A673 (cell line): ENCODE measurements around the gene DNAL4. TPM values are rescaled to one million over a fixed set of nuclear protein-coding genes. Genes with fewer than 3 reads are reported as not detected.
A peak's percentile ranks its signal among the peaks of the same experiment; 100 is the strongest.

ENCODE experiments used
- BruUV-seq: library from RNA; stranded (reverse); fragments of 400-500 nt; replicated peaks from 2 replicates; lab custom pipeline; 2021; lab: Mats Ljungman, UMichigan
- CTCF ChIA-PET: fragments of 300-600 bp; sonication (Branson Sonifier 250); formaldehyde crosslinking; loops from one replicate; lab custom pipeline; 2022; ENCODE audit warnings: antibody characterized with exemption; lab: Charles Lee
- POLR2A ChIA-PET: fragments of 300-600 bp; sonication (Branson Sonifier 250); formaldehyde crosslinking; loops from one replicate; lab custom pipeline; 2022; ENCODE audit warnings: antibody characterized with exemption; ENCODE audit not compliant: low non-redundant PET; lab: Charles Lee
- DNase-seq: peaks from one replicate; pipeline ENCODE4 v3.0.0-alpha.2; 2015; ENCODE audit warnings: low spot score
- H3K27ac ChIP-seq: fragments of 200-600 bp; sonication (generic); 2 replicates; pipeline ENCODE4 v1.5.1; 2016; ENCODE audit warnings: mixed run types, low read depth, mild to moderate bottlenecking, mixed read lengths, antibody characterized with exemption, low read length; ENCODE audit not compliant: poor library complexity, severe bottlenecking
- H3K27me3 ChIP-seq: fragments of 200-600 bp; sonication (generic); replicated peaks from 2 replicates; pipeline ENCODE4 v1.6.1; 2017; ENCODE audit warnings: mixed run types, low read depth, mild to moderate bottlenecking, mixed read lengths, antibody characterized with exemption, low read length; ENCODE audit not compliant: insufficient read depth, poor library complexity
- H3K36me3 ChIP-seq: fragments of 200-600 bp; sonication (generic); 2 replicates; pipeline ENCODE4 v1.6.1; 2016; ENCODE audit warnings: mixed run types, mild to moderate bottlenecking, mixed read lengths, antibody characterized with exemption, low read length; ENCODE audit not compliant: insufficient read depth, poor library complexity, severe bottlenecking
- H3K4me1 ChIP-seq: fragments of 200-600 bp; sonication (generic); 2 replicates; pipeline ENCODE4 v1.6.1; 2017; ENCODE audit warnings: mixed run types, mild to moderate bottlenecking, mixed read lengths, antibody characterized with exemption, low read length; ENCODE audit not compliant: insufficient read depth, poor library complexity, severe bottlenecking
- H3K4me3 ChIP-seq: fragments of 200-600 bp; sonication (generic); 2 replicates; pipeline ENCODE4 v1.5.1; 2016; ENCODE audit warnings: low read depth, mixed run types, mild to moderate bottlenecking, mixed read lengths, low read length; ENCODE audit not compliant: poor library complexity, severe bottlenecking
- H3K9me3 ChIP-seq: fragments of 200-600 bp; sonication (generic); 2 replicates; pipeline ENCODE4 v1.6.1; 2016; ENCODE audit warnings: mixed run types, low read depth, mild to moderate bottlenecking, mixed read lengths, antibody characterized with exemption, low read length; ENCODE audit not compliant: poor library complexity, severe bottlenecking
- EZH2 ChIP-seq: fragments of 200-600 bp; sonication (generic); IDR thresholded peaks from 2 replicates; pipeline ENCODE4 v1.6.1; 2017; ENCODE audit warnings: borderline replicate concordance, low read depth, mild to moderate bottlenecking, mixed read lengths, antibody characterized with exemption, low read length; ENCODE audit not compliant: poor library complexity, severe bottlenecking
- intact Hi-C: fragments of 100-400 bp; cut with micrococcal nuclease; formaldehyde crosslinking; loops from one replicate; pipeline ENCODE4 v1.10.0; 2022; ENCODE audit not compliant: unreplicated experiment
- total RNA-seq: library from RNA; stranded (reverse); gene quantifications from 2 replicates; pipeline ENCODE4 v1.2.3, GENCODE V29; 2021
- TF ChIP-seq, protein P1 (sequence below): fragments of 300-800, 200-600 bp; sonication (generic); conservative IDR thresholded peaks from 2 replicates; pipeline ENCODE4 v1.5.1; 2017; ENCODE audit warnings: low read depth, mild to moderate bottlenecking, antibody characterized with exemption, low read length, moderate library complexity, mixed read lengths

DNAL4 gene
- total RNA-seq, 1 experiment from 2014 or later: 59.1 TPM

- CTCF ChIA-PET: interaction anchor here (0.6 to 2.4 kb wide), 2 partner anchors 15 to 18 kb away, joined by 4 to 22 read pairs; no protein-coding TSS in a partner anchor
- H3K4me1 ChIP-seq: peaks cover 59% of the 10 kb centered on the region
- POLR2A ChIA-PET: interaction anchor here (0.6 to 0.7 kb wide), 2 partner anchors 120 to 320 kb away, joined by 8 to 9 read pairs; no protein-coding TSS in a partner anchor
- intact Hi-C loops: no loop called here
- no peaks in the 10 kb centered on the region for H3K9me3 ChIP-seq
- H3K36me3 ChIP-seq: peaks cover 21% of the 10 kb centered on the region
- no peak for DNase-seq
- peak overlapping the region; percentile 92 for H3K27ac ChIP-seq
- no peaks in the 10 kb centered on the region for H3K27me3 ChIP-seq
- no peak overlapping the region for H3K4me3 ChIP-seq
- TF ChIP-seq, protein P1, sequence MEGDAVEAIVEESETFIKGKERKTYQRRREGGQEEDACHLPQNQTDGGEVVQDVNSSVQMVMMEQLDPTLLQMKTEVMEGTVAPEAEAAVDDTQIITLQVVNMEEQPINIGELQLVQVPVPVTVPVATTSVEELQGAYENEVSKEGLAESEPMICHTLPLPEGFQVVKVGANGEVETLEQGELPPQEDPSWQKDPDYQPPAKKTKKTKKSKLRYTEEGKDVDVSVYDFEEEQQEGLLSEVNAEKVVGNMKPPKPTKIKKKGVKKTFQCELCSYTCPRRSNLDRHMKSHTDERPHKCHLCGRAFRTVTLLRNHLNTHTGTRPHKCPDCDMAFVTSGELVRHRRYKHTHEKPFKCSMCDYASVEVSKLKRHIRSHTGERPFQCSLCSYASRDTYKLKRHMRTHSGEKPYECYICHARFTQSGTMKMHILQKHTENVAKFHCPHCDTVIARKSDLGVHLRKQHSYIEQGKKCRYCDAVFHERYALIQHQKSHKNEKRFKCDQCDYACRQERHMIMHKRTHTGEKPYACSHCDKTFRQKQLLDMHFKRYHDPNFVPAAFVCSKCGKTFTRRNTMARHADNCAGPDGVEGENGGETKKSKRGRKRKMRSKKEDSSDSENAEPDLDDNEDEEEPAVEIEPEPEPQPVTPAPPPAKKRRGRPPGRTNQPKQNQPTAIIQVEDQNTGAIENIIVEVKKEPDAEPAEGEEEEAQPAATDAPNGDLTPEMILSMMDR: no peak
- TF ChIP-seq EZH2: no peak
- no TSS peak for BruUV-seq
Observed at GRCh38 chr22:38784035-38784434, 9.9 kb downstream of the DNAL4 start.

DNA sequence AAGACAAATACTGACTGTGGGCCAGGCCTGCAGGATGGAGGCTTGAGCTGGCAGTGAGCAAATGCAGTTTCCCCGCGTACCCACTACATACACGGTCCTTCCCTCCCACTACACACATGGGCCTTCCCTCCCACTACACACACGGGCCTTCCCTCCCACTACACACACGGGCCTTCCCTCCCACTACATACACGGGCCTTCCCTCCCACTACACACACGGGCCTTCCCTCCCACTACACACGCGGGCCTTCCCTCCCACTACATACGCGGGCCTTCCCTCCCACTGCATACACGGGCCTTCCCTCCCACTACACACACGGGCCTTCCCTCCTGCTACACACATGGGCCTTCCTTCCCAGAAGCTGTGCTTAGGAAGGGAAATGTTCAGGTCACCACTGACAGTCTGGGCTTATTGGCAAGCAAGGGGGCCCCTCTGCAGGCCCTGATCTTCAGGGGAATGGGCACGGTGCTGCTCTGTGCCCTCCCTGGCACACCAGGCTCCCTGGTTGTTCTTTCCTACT is 10.8 kb downstream of the DNAL4 start:
- peak; percentile 62 for DNase-seq
- Histone ChIP-seq H3K27me3 (no peaks in the 10 kb centered on the region), H3K36me3 (peaks cover 30% of the 10 kb centered on the region), H3K4me3 (no peak overlapping the region), H3K27ac (peak overlapping the region; percentile 92), H3K4me1 (peaks cover 50% of the 10 kb centered on the region), H3K9me3 (no peaks in the 10 kb centered on the region)
- ChIA-PET POLR2A (interaction anchor here (0.7 to 0.8 kb wide), 2 partner anchors 12 to 19 kb away, joined by 4 to 12 read pairs; no protein-coding TSS in a partner anchor), CTCF (interaction anchor here (2.4 kb wide), 1 partner anchor 14 kb away, joined by 22 read pairs; no protein-coding TSS in a partner anchor)
- TF ChIP-seq, protein P1: no peak
- no peak for TF ChIP-seq EZH2
- intact Hi-C loops: no loop called here
- no TSS peak for BruUV-seq

- Histone ChIP-seq H3K4me1 (peaks cover 44% of the 10 kb centered on the region), H3K27me3 (no peaks in the 10 kb centered on the region), H3K4me3 (peak overlapping the region; percentile 33), H3K27ac (peak overlapping the region; percentile 92), H3K36me3 (peaks cover 34% of the 10 kb centered on the region), H3K9me3 (no peaks in the 10 kb centered on the region)
- no peak for TF ChIP-seq EZH2
- TF ChIP-seq, protein P1: no peak
- TSS peak; percentile 67 for BruUV-seq
- DNase-seq: peak; percentile 90
- intact Hi-C loops: loop anchor here (1.0 kb wide), 1 partner anchor 20 kb away; no protein-coding TSS in a partner anchor
- CTCF ChIA-PET: interaction anchor here (2.4 kb wide), 1 partner anchor 14 kb away, joined by 22 read pairs; no protein-coding TSS in a partner anchor
- POLR2A ChIA-PET: interaction anchor here (0.7 to 0.8 kb wide), 2 partner anchors 12 to 20 kb away, joined by 4 to 12 read pairs; no protein-coding TSS in a partner anchor
Observed at GRCh38 chr22:38782402-38783094, 11.4 kb downstream of the DNAL4 start.
